Activated naive CD4-positive, alpha-beta T cell treated with anti-CD3 and anti-CD28 coated beads, Interleukin-2, amount 50 U/mL, for 24 hours (primary cell): Measurements from ENCODE around the gene PAEP.
"Not testable (repeated sequence)": the region's sequence is repeated elsewhere in the genome, so short reads cannot be mapped to it uniquely, and the experiment has no call there.

Source experiments
- H3K27ac Mint-ChIP-seq: one replicate; pipeline ENCODE4 v1.8.0; 2021; ENCODE audit warnings: mild to moderate bottlenecking, mixed read lengths
- H3K27me3 Mint-ChIP-seq: one replicate; pipeline ENCODE4 v1.8.0; 2021; ENCODE audit warnings: mixed read lengths
- H3K36me3 Mint-ChIP-seq: one replicate; pipeline ENCODE4 v1.8.0; 2021; ENCODE audit warnings: mixed read lengths
- H3K4me1 Mint-ChIP-seq: one replicate; pipeline ENCODE4 v1.8.0; 2021; ENCODE audit warnings: mixed read lengths
- H3K4me3 Mint-ChIP-seq: one replicate; pipeline ENCODE4 v1.8.0; 2021; ENCODE audit warnings: mild to moderate bottlenecking, mixed read lengths
- H3K9me3 Mint-ChIP-seq: one replicate; pipeline ENCODE4 v1.8.0; 2021; ENCODE audit warnings: mixed read lengths

The PAEP gene

GRCh38 chr9:135522931-135523330, 38.6 kb upstream of the PAEP start:
- no peaks in the 10 kb centered on the region for H3K4me1 Mint-ChIP-seq
- H3K4me3 Mint-ChIP-seq, result no peak overlapping the region
- no peaks in the 10 kb centered on the region for H3K36me3 Mint-ChIP-seq

GRCh38 chr9:135523521-135524129, 37.9 kb upstream of the PAEP start:
- Mint-ChIP-seq H3K4me1 (no peaks in the 10 kb centered on the region), H3K27ac (no peak overlapping the region), H3K4me3 (no peak overlapping the region), H3K36me3 (no peaks in the 10 kb centered on the region), H3K27me3 (peaks cover 2% of the 10 kb centered on the region), H3K9me3 (no peaks in the 10 kb centered on the region)

More at GRCh38 chr9:135522931-135523330, 38.6 kb upstream of the PAEP start:
- no peaks in the 10 kb centered on the region for H3K9me3 Mint-ChIP-seq
- no peak overlapping the region for H3K27ac Mint-ChIP-seq
- peaks cover 2% of the 10 kb centered on the region for H3K27me3 Mint-ChIP-seq

DNA sequence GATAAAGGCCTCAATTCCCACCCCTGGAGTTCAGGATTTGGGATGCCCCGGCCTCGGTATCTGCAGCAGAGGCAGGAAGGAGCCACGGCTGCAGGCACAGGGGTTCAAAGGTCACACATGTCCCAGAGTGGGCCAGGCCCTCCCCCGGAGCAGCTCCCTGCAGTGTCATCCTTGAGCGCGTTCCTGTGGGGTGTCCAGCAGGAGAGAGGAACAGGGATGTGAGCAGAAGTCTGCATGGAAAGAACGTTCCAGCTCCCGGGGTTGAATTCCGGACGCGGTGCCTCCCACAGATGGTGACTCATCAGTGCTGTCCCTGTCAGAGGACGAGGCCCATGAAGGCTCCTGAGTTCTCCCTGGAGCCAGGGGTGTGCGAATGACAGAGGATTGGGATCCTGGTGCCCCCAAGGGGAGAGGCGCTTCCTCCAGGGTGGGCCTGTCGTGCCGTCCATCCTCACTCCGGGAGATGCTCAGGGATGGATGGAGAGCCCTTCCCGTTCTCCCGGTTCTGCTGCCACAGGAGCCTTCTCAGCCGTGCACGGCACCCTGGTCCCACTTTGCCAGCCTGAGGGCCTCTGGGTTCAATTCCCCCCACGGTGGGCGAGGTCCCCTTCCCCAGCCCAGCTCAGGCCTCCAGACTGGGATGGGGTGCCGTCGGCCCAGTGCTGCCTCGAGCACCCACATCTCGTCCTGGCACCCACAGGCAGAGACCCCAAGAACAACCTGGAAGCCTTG, 37.3 kb upstream of the PAEP start:
- no peaks in the 10 kb centered on the region for H3K4me1 Mint-ChIP-seq

DNA sequence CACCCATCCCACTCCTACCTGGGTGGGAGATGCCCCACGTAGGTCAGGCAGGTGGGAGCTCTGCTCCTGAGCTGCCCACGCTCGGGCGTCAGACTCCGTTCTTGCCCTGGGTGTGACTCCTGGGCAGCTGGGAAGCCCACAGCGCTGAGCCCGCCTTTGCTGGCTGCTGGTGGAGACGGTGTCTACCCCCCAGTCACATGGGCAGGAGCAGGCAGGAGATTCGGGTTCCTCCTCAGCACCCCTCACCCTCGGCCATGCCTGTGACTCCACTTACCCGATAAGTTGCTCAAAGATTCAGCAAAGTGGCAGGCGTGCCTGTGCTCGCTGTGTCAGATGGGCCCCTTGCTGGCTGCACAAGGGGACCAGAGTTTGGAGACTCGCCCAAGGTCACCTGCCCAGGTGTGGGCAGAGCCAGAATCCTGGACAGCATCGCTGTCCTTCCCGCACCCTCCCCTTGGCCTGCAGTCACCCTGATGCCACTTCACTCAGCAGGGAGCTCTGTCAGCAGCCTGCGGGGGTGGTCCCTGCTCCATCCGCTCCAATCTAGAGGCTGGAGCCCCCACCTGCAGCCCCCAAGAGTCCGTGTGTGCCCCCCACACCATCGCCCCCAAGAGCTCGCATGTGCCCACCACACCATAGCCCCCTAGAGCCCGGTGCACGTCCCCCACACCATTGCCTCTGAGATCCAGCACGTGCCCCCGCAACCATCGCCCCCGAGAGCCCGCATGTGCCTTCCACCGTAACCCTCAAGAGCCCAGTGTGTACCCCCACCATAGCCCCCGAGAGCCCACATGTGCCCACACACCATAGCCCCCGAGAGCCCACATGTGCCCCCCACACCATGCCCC, 36.1 kb upstream of the PAEP start:
- Mint-ChIP-seq H3K9me3 (no peaks in the 10 kb centered on the region), H3K36me3 (no peaks in the 10 kb centered on the region), H3K4me3 (no peak overlapping the region), H3K4me1 (no peaks in the 10 kb centered on the region), H3K27me3 (no peaks in the 10 kb centered on the region), H3K27ac (no peak overlapping the region)

More for the DNA sequence above, 37.3 kb upstream of the PAEP start:
- no peak overlapping the region for H3K27ac Mint-ChIP-seq
- H3K4me3 Mint-ChIP-seq, result no peak overlapping the region
- H3K9me3 Mint-ChIP-seq, result no peaks in the 10 kb centered on the region
- no peaks in the 10 kb centered on the region for H3K36me3 Mint-ChIP-seq
- H3K27me3 Mint-ChIP-seq, result peaks cover under 1% of the 10 kb centered on the region

DNA sequence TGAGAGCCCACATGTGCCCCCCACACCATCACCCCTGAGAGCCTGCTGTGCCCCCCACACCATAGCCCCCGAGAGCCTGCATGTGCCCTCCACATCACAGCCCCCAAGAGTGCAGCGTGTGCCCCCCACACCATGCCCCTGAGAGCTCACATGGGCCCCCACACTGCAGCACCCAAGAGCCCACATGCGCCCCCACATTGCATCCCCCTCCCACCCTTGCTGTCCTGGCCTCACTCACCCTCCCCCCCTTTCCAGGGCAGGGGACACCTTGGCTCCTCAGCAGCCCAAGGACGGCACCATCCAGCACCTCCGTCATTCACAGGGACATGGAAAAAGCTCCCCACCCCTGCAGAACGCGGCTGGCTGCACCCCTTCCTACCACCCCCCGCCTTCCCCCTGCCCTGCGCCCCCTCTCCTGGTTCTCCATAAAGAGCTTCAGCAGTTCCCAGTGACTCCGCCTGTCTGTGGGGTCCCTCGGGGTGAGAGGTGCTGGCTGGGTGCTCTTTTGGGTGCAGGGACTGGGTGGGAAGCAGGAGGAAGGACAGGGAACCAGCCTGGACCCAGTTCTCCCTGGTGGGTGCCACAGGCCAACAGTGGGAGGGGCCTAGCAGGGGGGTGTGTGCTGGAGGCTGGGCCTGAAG, 35.3 kb upstream of the PAEP start:
- no peaks in the 10 kb centered on the region for H3K4me1 Mint-ChIP-seq
- H3K9me3 Mint-ChIP-seq, result no peaks in the 10 kb centered on the region
- no peak overlapping the region for H3K4me3 Mint-ChIP-seq
- no peaks in the 10 kb centered on the region for H3K36me3 Mint-ChIP-seq
- H3K27me3 Mint-ChIP-seq, result peaks cover under 1% of the 10 kb centered on the region
- no peak overlapping the region for H3K27ac Mint-ChIP-seq

DNA sequence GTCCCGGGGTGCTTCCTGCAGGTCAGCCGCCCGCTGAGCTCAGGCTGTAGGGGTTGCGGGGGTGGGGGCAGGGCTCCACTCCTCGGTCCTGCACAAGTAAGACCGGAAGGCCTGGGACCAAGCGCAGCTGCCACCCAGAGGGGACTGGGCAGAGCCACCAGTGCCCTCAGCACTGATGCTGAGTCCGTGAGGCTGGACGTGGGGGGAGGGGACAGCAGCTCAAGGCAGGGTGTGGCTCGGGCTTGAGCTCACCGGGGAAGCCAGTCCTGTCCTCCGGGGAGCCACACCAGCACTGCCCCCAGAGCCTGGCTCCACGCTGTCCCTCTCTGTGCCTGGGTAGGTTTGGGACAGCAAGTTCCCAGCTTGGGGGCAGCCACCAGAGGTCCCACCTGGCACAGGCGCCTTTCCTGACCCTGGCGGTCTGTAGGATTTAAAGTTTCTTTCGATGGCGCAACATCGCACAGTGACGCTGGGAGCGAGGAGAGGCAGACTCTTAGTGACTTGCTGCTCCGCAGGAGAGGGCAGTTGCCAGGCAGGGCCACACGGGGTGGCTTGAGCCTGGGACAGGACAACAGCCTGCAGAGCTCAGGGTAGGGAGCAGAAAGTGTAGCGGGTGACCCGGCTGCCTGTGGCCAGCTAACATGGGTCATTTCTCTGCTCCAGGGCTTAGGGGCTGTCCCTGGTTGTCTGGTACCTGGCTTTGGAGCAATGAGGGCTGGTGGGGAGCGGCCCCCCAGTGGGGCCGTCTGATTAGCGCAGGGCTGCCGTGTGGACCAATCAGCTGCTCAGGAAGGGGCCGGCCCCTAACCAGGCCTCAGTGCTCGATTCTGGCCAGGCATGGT, 34.6 kb upstream of the PAEP start:
- H3K27me3 Mint-ChIP-seq, result peaks cover 5% of the 10 kb centered on the region
- H3K4me1 Mint-ChIP-seq, result no peaks in the 10 kb centered on the region
- no peak overlapping the region for H3K27ac Mint-ChIP-seq
- H3K4me3 Mint-ChIP-seq, result no peak overlapping the region
- H3K36me3 Mint-ChIP-seq, result no peaks in the 10 kb centered on the region
- H3K9me3 Mint-ChIP-seq, result no peaks in the 10 kb centered on the region

- H3K36me3 Mint-ChIP-seq, H3K27me3 Mint-ChIP-seq, H3K9me3 Mint-ChIP-seq, H3K27ac Mint-ChIP-seq, H3K4me3 Mint-ChIP-seq, H3K4me1 Mint-ChIP-seq: not testable (repeated sequence)
Measured at GRCh38 chr9:135528842-135529435, 32.6 kb upstream of the PAEP start.

GRCh38 chr9:135530146-135530545, 31.4 kb upstream of the PAEP start:
- no peak overlapping the region for H3K27ac Mint-ChIP-seq
- peaks cover 11% of the 10 kb centered on the region for H3K27me3 Mint-ChIP-seq

GRCh38 chr9:135531096-135531495, 30.5 kb upstream of the PAEP start:
- no peaks in the 10 kb centered on the region for H3K36me3 Mint-ChIP-seq
- no peak overlapping the region for H3K4me3 Mint-ChIP-seq
- peaks cover 12% of the 10 kb centered on the region for H3K27me3 Mint-ChIP-seq
- H3K27ac Mint-ChIP-seq, result no peak overlapping the region
- no peaks in the 10 kb centered on the region for H3K9me3 Mint-ChIP-seq
- no peaks in the 10 kb centered on the region for H3K4me1 Mint-ChIP-seq

More at GRCh38 chr9:135530146-135530545, 31.4 kb upstream of the PAEP start:
- no peaks in the 10 kb centered on the region for H3K9me3 Mint-ChIP-seq
- H3K4me3 Mint-ChIP-seq, result no peak overlapping the region
- H3K4me1 Mint-ChIP-seq, result no peaks in the 10 kb centered on the region
- H3K36me3 Mint-ChIP-seq, result no peaks in the 10 kb centered on the region

DNA sequence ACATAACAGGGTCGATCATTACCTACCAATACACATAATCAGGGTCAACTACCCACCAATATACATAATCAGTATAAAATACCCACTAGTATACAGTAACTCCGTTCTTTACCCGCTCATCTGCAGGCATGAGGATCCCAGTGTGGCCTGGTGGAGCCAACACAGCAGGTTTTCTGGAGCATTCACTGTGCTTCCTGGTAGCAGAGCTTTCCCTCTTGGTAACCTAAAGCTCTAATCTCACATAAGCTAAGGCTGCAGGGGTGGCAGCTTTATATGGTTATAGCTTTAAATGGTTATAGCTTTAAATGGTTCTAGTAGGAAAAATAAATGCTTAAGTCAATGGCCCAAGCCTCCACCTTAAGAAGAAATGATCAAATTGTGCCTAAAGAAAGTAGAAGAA, 28.4 kb upstream of the PAEP start:
- no peak overlapping the region for H3K4me3 Mint-ChIP-seq
- H3K27ac Mint-ChIP-seq, result no peak overlapping the region
- peaks cover 14% of the 10 kb centered on the region for H3K27me3 Mint-ChIP-seq
- H3K4me1 Mint-ChIP-seq, result no peaks in the 10 kb centered on the region
- no peaks in the 10 kb centered on the region for H3K9me3 Mint-ChIP-seq
- H3K36me3 Mint-ChIP-seq, result no peaks in the 10 kb centered on the region

DNA sequence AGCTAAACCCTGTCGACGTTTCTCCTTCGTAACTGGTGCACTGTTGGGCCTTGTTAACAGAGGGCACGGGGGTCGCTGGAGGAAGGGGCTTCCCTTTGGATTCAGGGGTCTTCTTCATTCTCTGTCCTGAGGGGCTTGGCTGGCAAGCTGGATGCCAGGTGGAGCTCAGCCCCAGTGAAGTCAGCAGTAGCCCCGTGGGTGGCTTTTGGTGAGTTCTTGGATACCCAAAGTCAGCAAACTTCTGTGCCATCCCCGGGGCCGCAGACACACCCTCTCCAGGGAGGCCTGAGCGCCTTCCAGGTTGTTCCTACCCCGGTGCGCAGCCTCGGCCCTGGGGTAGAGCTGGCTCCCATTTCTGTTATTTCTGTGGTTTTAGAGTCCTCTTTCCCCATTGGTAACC, 27.9 kb upstream of the PAEP start:
- no peaks in the 10 kb centered on the region for H3K4me1 Mint-ChIP-seq
- no peaks in the 10 kb centered on the region for H3K9me3 Mint-ChIP-seq
- peaks cover 14% of the 10 kb centered on the region for H3K27me3 Mint-ChIP-seq
- H3K27ac Mint-ChIP-seq, result no peak overlapping the region
- H3K4me3 Mint-ChIP-seq, result no peak overlapping the region
- H3K36me3 Mint-ChIP-seq, result no peaks in the 10 kb centered on the region

DNA sequence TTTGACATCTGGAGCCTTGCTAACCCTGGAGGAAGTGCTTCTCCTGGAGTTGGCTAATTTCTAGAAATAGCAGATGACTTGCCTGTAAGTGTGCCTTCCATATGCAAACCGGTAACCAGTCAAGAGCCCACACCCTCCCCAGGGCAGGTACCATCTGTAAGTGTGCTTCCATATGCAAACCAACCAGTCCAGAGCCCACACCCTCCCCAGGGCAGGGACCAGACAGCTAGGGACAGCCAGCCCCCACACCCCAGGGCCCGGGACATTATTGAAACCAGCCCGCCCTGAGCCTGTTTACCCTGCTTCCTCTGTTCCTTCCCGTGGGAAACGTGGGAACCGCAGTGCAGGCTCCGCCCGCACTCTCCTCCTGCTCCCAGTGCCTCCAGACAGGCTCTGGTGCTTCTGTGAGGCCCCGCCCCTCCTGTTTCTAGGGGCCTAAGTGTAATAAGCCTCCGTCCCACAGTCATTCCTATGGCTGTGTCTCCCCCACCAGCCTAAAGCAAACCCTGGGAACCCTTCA, 27.3 kb upstream of the PAEP start:
- H3K27me3 Mint-ChIP-seq, result peaks cover 15% of the 10 kb centered on the region
- H3K9me3 Mint-ChIP-seq, H3K36me3 Mint-ChIP-seq, H3K27ac Mint-ChIP-seq, H3K4me1 Mint-ChIP-seq, H3K4me3 Mint-ChIP-seq: not testable (repeated sequence)

- H3K9me3 Mint-ChIP-seq, H3K27ac Mint-ChIP-seq, H3K4me1 Mint-ChIP-seq, H3K4me3 Mint-ChIP-seq, H3K36me3 Mint-ChIP-seq: not testable (repeated sequence)
- H3K27me3 Mint-ChIP-seq, result peaks cover 18% of the 10 kb centered on the region
Measured at GRCh38 chr9:135534826-135535225, 26.7 kb upstream of the PAEP start.

- not testable (repeated sequence) for H3K4me3 Mint-ChIP-seq, H3K9me3 Mint-ChIP-seq, H3K27ac Mint-ChIP-seq, H3K4me1 Mint-ChIP-seq, H3K36me3 Mint-ChIP-seq
- peaks cover 18% of the 10 kb centered on the region for H3K27me3 Mint-ChIP-seq
Measured at GRCh38 chr9:135535631-135536030, 25.9 kb upstream of the PAEP start.
